Effector memory CD8-positive, alpha-beta T cell (primary cell): Measurements from ENCODE around the gene XYLT1.

ENCODE experiments used
- ATAC-seq: fragments of 150-1000 bp; cut with Tn5 transposase; replicated peaks from 2 replicates; pipeline ENCODE4 v1.10.0; 2021; ENCODE audit warnings: mild to moderate bottlenecking, moderate library complexity
- DNase-seq, 3 experiments: peaks; one replicate each; pipeline ENCODE4 v3.0.0; 2021
- H3K27ac Mint-ChIP-seq, 2 donors: one replicate each; pipeline ENCODE4 v1.8.0; 2022; ENCODE audit warnings: mild to moderate bottlenecking in 2 of 2, mixed read lengths in 2 of 2, moderate library complexity in 2 of 2
- H3K27me3 Mint-ChIP-seq, 2 donors: one replicate each; pipeline ENCODE4 v1.8.0; 2022; ENCODE audit warnings: mixed read lengths in 2 of 2
- H3K36me3 Mint-ChIP-seq: one replicate; pipeline ENCODE4 v1.8.0; 2022; ENCODE audit warnings: mild to moderate bottlenecking, moderate library complexity, mixed read lengths; ENCODE audit not compliant: insufficient read depth
- H3K4me1 Mint-ChIP-seq, 2 donors: one replicate each; pipeline ENCODE4 v1.8.0; 2022; ENCODE audit warnings: low read depth in 2 of 2, mixed read lengths in 2 of 2
- H3K4me3 Mint-ChIP-seq, 2 donors: one replicate each; pipeline ENCODE4 v1.8.0; 2022; ENCODE audit warnings: mild to moderate bottlenecking in 2 of 2, mixed read lengths in 2 of 2, moderate library complexity in 2 of 2
- H3K9me3 Mint-ChIP-seq, 2 donors: one replicate each; pipeline ENCODE4 v1.8.0; 2022; ENCODE audit warnings: mixed read lengths in 2 of 2

XYLT1 gene

GRCh38 chr16:17151335-17151734, 319.4 kb downstream of the XYLT1 start:
- Mint-ChIP-seq H3K27ac (no peak overlapping the region), H3K4me3 (no peak overlapping the region), H3K9me3 (no peaks in the 10 kb centered on the region), H3K4me1 (no peaks in the 10 kb centered on the region), H3K36me3 (peaks cover 3% of the 10 kb centered on the region), H3K27me3 (no peaks in the 10 kb centered on the region)
- ATAC-seq (no peak), DNase-seq (no peak)

GRCh38 chr16:17149904-17150483, 320.8 kb downstream of the XYLT1 start:
- Mint-ChIP-seq H3K4me3 (no peak overlapping the region), H3K27ac (no peak overlapping the region), H3K27me3 (no peaks in the 10 kb centered on the region), H3K36me3 (peaks cover 3% of the 10 kb centered on the region), H3K9me3 (no peaks in the 10 kb centered on the region), H3K4me1 (no peaks in the 10 kb centered on the region)
- ATAC-seq (no peak), DNase-seq (no peak)

GRCh38 chr16:17147942-17148341, 322.8 kb downstream of the XYLT1 start:
- H3K4me3 Mint-ChIP-seq, result no peak overlapping the region
- ATAC-seq, result no peak
- no peaks in the 10 kb centered on the region for H3K4me1 Mint-ChIP-seq
- H3K36me3 Mint-ChIP-seq, result peaks cover 3% of the 10 kb centered on the region
- no peaks in the 10 kb centered on the region for H3K9me3 Mint-ChIP-seq
- H3K27ac Mint-ChIP-seq, result no peak overlapping the region
- no peak for DNase-seq
- no peaks in the 10 kb centered on the region for H3K27me3 Mint-ChIP-seq

- H3K27me3 Mint-ChIP-seq, result no peaks in the 10 kb centered on the region
- H3K36me3 Mint-ChIP-seq, result peaks cover 11% of the 10 kb centered on the region
- no peaks in the 10 kb centered on the region for H3K4me1 Mint-ChIP-seq
- no peak overlapping the region for H3K4me3 Mint-ChIP-seq
- H3K27ac Mint-ChIP-seq, result no peak overlapping the region
- no peak for DNase-seq
- no peak for ATAC-seq
- no peaks in the 10 kb centered on the region for H3K9me3 Mint-ChIP-seq
Measured at GRCh38 chr16:17145029-17145428, 325.7 kb downstream of the XYLT1 start.

GRCh38 chr16:17144431-17144830, 326.3 kb downstream of the XYLT1 start:
- ATAC-seq (no peak), DNase-seq (no peak)
- Mint-ChIP-seq H3K36me3 (peaks cover 12% of the 10 kb centered on the region), H3K27me3 (no peaks in the 10 kb centered on the region), H3K4me1 (no peaks in the 10 kb centered on the region), H3K9me3 (no peaks in the 10 kb centered on the region), H3K27ac (no peak overlapping the region), H3K4me3 (no peak overlapping the region)

GRCh38 chr16:17143546-17144419, 327.0 kb downstream of the XYLT1 start:
- no peak for ATAC-seq
- no peaks in the 10 kb centered on the region for H3K27me3 Mint-ChIP-seq
- peaks cover 12% of the 10 kb centered on the region for H3K36me3 Mint-ChIP-seq
- H3K4me3 Mint-ChIP-seq, result no peak overlapping the region
- H3K27ac Mint-ChIP-seq, result no peak overlapping the region
- no peaks in the 10 kb centered on the region for H3K9me3 Mint-ChIP-seq
- no peak for DNase-seq
- no peaks in the 10 kb centered on the region for H3K4me1 Mint-ChIP-seq

- H3K36me3 Mint-ChIP-seq, result peaks cover 28% of the 10 kb centered on the region
- H3K9me3 Mint-ChIP-seq, result no peaks in the 10 kb centered on the region
- peaks cover 10 to 20% of the 10 kb centered on the region in 2 donors for H3K4me1 Mint-ChIP-seq
- no peak overlapping the region for H3K27ac Mint-ChIP-seq
- ATAC-seq, result no peak
- H3K27me3 Mint-ChIP-seq, result no peaks in the 10 kb centered on the region
- no peak overlapping the region for H3K4me3 Mint-ChIP-seq
- DNase-seq, result no peak
Measured at GRCh38 chr16:17138801-17139200, 332.0 kb downstream of the XYLT1 start.

- H3K9me3 Mint-ChIP-seq, result no peaks in the 10 kb centered on the region
- peaks cover 23 to 31% of the 10 kb centered on the region in 2 donors for H3K4me1 Mint-ChIP-seq
- H3K36me3 Mint-ChIP-seq, result peaks cover 43% of the 10 kb centered on the region
- H3K27ac Mint-ChIP-seq, result no peak overlapping the region
- H3K27me3 Mint-ChIP-seq, result no peaks in the 10 kb centered on the region
- DNase-seq (no peak), ATAC-seq (no peak)
- no peak overlapping the region for H3K4me3 Mint-ChIP-seq
Measured at GRCh38 chr16:17135439-17135838, 335.3 kb downstream of the XYLT1 start.

- Mint-ChIP-seq H3K4me1 (peaks cover 23 to 31% of the 10 kb centered on the region in 2 donors), H3K9me3 (no peaks in the 10 kb centered on the region), H3K36me3 (peaks cover 38% of the 10 kb centered on the region), H3K27me3 (no peaks in the 10 kb centered on the region), H3K4me3 (no peak overlapping the region), H3K27ac (peak overlapping the region in 1 of 2 donors; percentile 59)
- ATAC-seq (peak; percentile 48), DNase-seq (no peak)
Measured at GRCh38 chr16:17134586-17134985, 336.2 kb downstream of the XYLT1 start.

- no peaks in the 10 kb centered on the region for H3K9me3 Mint-ChIP-seq
- H3K27ac Mint-ChIP-seq, result peak overlapping the region in 1 of 2 donors; percentile 47
Measured at GRCh38 chr16:17133851-17134250, 336.9 kb downstream of the XYLT1 start.

GRCh38 chr16:17131351-17131750, 339.4 kb downstream of the XYLT1 start:
- no peaks in the 10 kb centered on the region for H3K9me3 Mint-ChIP-seq
- H3K4me1 Mint-ChIP-seq, result peaks cover 23 to 31% of the 10 kb centered on the region in 2 donors
- DNase-seq (no peak), ATAC-seq (no peak)
- H3K27ac Mint-ChIP-seq, result peak overlapping the region in 1 of 2 donors; percentile 4
- no peak overlapping the region for H3K4me3 Mint-ChIP-seq
- H3K36me3 Mint-ChIP-seq, result peaks cover 34% of the 10 kb centered on the region
- no peaks in the 10 kb centered on the region for H3K27me3 Mint-ChIP-seq

More at GRCh38 chr16:17133851-17134250, 336.9 kb downstream of the XYLT1 start:
- H3K4me1 Mint-ChIP-seq, result peaks cover 23 to 31% of the 10 kb centered on the region in 2 donors
- no peak overlapping the region for H3K4me3 Mint-ChIP-seq
- no peak for ATAC-seq
- H3K36me3 Mint-ChIP-seq, result peaks cover 38% of the 10 kb centered on the region
- DNase-seq, result no peak
- no peaks in the 10 kb centered on the region for H3K27me3 Mint-ChIP-seq

- no peak for ATAC-seq
- H3K4me3 Mint-ChIP-seq, result no peak overlapping the region
- H3K27me3 Mint-ChIP-seq, result no peaks in the 10 kb centered on the region
- H3K4me1 Mint-ChIP-seq, result peaks cover 23 to 29% of the 10 kb centered on the region in 2 donors
- no peaks in the 10 kb centered on the region for H3K9me3 Mint-ChIP-seq
- peak overlapping the region in 1 of 2 donors; percentile 4 for H3K27ac Mint-ChIP-seq
- DNase-seq, result no peak
- H3K36me3 Mint-ChIP-seq, result peaks cover 34% of the 10 kb centered on the region
Measured at GRCh38 chr16:17130733-17131132, 340.0 kb downstream of the XYLT1 start.

GRCh38 chr16:17129971-17130370, 340.8 kb downstream of the XYLT1 start:
- peak overlapping the region in 1 of 2 donors; percentile 5 for H3K27ac Mint-ChIP-seq
- peaks cover 39% of the 10 kb centered on the region for H3K36me3 Mint-ChIP-seq
- H3K4me3 Mint-ChIP-seq, result no peak overlapping the region

GRCh38 chr16:17128791-17129190, 342.0 kb downstream of the XYLT1 start:
- Mint-ChIP-seq H3K4me1 (peaks cover 11 to 13% of the 10 kb centered on the region in 2 donors), H3K36me3 (peaks cover 31% of the 10 kb centered on the region), H3K27me3 (no peaks in the 10 kb centered on the region), H3K9me3 (no peaks in the 10 kb centered on the region), H3K27ac (no peak overlapping the region), H3K4me3 (no peak overlapping the region)
- no peak for ATAC-seq
- DNase-seq, result no peak

More at GRCh38 chr16:17129971-17130370, 340.8 kb downstream of the XYLT1 start:
- Mint-ChIP-seq H3K4me1 (peaks cover 18 to 22% of the 10 kb centered on the region in 2 donors), H3K9me3 (no peaks in the 10 kb centered on the region), H3K27me3 (no peaks in the 10 kb centered on the region)
- no peak for DNase-seq
- ATAC-seq, result no peak
